Progenitor cell of endocrine pancreas (in vitro differentiated cells): Measurements from ENCODE around the gene PIPOX. TPM values are rescaled to one million over a fixed set of nuclear protein-coding genes. Genes with fewer than 3 reads are reported as not detected.

Source experiments
- DNase-seq: peaks from one replicate; pipeline ENCODE4 v3.0.0; 2021; ENCODE audit warnings: low spot score; ENCODE audit not compliant: unreplicated experiment
- H3K27ac Mint-ChIP-seq: 2 replicates; pipeline ENCODE4 v1.8.0; 2021; ENCODE audit warnings: mild to moderate bottlenecking, moderate library complexity, mixed read lengths
- H3K27me3 Mint-ChIP-seq: 2 replicates; pipeline ENCODE4 v1.8.0; 2021; ENCODE audit warnings: mixed read lengths
- H3K36me3 Mint-ChIP-seq: 2 replicates; pipeline ENCODE4 v1.8.0; 2022; ENCODE audit warnings: mixed read lengths; ENCODE audit not compliant: insufficient read depth
- H3K4me1 Mint-ChIP-seq: 2 replicates; pipeline ENCODE4 v1.8.0; 2021; ENCODE audit warnings: low read depth, mixed read lengths
- H3K4me3 Mint-ChIP-seq: 2 replicates; pipeline ENCODE4 v1.8.0; 2021; ENCODE audit warnings: low read depth, mild to moderate bottlenecking, moderate library complexity, mixed read lengths
- H3K9me3 Mint-ChIP-seq: 2 replicates; pipeline ENCODE4 v1.8.0; 2021; ENCODE audit warnings: low read depth, mixed read lengths
- CTCF ChIP-seq: fragments of 200-600 bp; sonication (generic); IDR thresholded peaks from one replicate; pipeline ENCODE4 v1.5.0; 2021; ENCODE audit warnings: antibody characterized with exemption, mild to moderate bottlenecking; ENCODE audit not compliant: unreplicated experiment
- total RNA-seq: library from RNA; stranded (reverse); gene quantifications from 2 replicates; pipeline ENCODE4 v1.2.1, GENCODE V29; 2021

The PIPOX gene
- total RNA-seq, 1 donor from 2014 or later = 5.3 TPM

- Mint-ChIP-seq H3K9me3 (no peaks in the 10 kb centered on the region), H3K27ac (no peak overlapping the region), H3K4me1 (peaks cover 16% of the 10 kb centered on the region), H3K27me3 (peaks cover 6% of the 10 kb centered on the region), H3K4me3 (no peak overlapping the region), H3K36me3 (no peaks in the 10 kb centered on the region)
- TF ChIP-seq CTCF = no peak
- peak; percentile 34 for DNase-seq
Observed at GRCh38 chr17:29054835-29055234, 11.9 kb downstream of the PIPOX start.

GRCh38 chr17:29057361-29057760 lies 14.4 kb downstream of the PIPOX start:
- Mint-ChIP-seq H3K4me1 (peaks cover 26% of the 10 kb centered on the region), H3K27ac (no peak overlapping the region), H3K27me3 (peaks cover 6% of the 10 kb centered on the region), H3K9me3 (no peaks in the 10 kb centered on the region), H3K4me3 (no peak overlapping the region), H3K36me3 (no peaks in the 10 kb centered on the region)
- TF ChIP-seq CTCF = no peak
- no peak for DNase-seq

- peaks cover 6% of the 10 kb centered on the region for H3K27me3 Mint-ChIP-seq
- no peak overlapping the region for H3K4me3 Mint-ChIP-seq
- no peak for TF ChIP-seq CTCF
- no peak for DNase-seq
- H3K9me3 Mint-ChIP-seq = no peaks in the 10 kb centered on the region
- H3K36me3 Mint-ChIP-seq = no peaks in the 10 kb centered on the region
- peaks cover 29% of the 10 kb centered on the region for H3K4me1 Mint-ChIP-seq
- H3K27ac Mint-ChIP-seq = no peak overlapping the region
Observed at GRCh38 chr17:29058391-29058790, 15.4 kb downstream of the PIPOX start.

GRCh38 chr17:29059281-29059680 lies 16.3 kb downstream of the PIPOX start:
- Mint-ChIP-seq H3K36me3 (no peaks in the 10 kb centered on the region), H3K27ac (no peak overlapping the region), H3K27me3 (peaks cover 6% of the 10 kb centered on the region), H3K4me1 (peaks cover 26% of the 10 kb centered on the region), H3K4me3 (no peak overlapping the region), H3K9me3 (no peaks in the 10 kb centered on the region)
- DNase-seq = no peak
- no peak for TF ChIP-seq CTCF

- Mint-ChIP-seq H3K9me3 (no peaks in the 10 kb centered on the region), H3K4me3 (no peak overlapping the region), H3K36me3 (no peaks in the 10 kb centered on the region), H3K27ac (peak overlapping the region; percentile 33), H3K4me1 (peaks cover 19% of the 10 kb centered on the region), H3K27me3 (peaks cover 6% of the 10 kb centered on the region)
- DNase-seq = no peak
- no peak for TF ChIP-seq CTCF
Observed at GRCh38 chr17:29060475-29060874, 17.5 kb downstream of the PIPOX start.
